Lower leg skin (tissue), 4 donors: ENCODE results near the gene NFE2L2. TPM values are rescaled to one million over a fixed set of nuclear protein-coding genes. Genes with fewer than 3 reads are reported as not detected.
"Not testable (repeated sequence)": the region's sequence is repeated elsewhere in the genome, so short reads cannot be mapped to it uniquely, and the experiment has no call there.

Experiments
- DNase-seq, 2 donors: peaks; one replicate each; pipeline ENCODE4 v3.0.0-alpha.2; 2019; ENCODE audit warnings: low spot score in 2 of 2
- H3K4me3 ChIP-seq: fragments of 200-600 bp; sonication (generic); 2 replicates; pipeline ENCODE4 v1.5.1; 2017; ENCODE audit warnings: mild to moderate bottlenecking, low read depth; ENCODE audit not compliant: poor library complexity, severe bottlenecking
- POLR2A ChIP-seq, 2 donors: fragments of 450-650 bp; IDR thresholded peaks; one replicate each; pipeline ENCODE4 v1.6.1; 2016 to 2017; ENCODE audit warnings: antibody characterized with exemption in 2 of 2, mild to moderate bottlenecking in 1 of 2, moderate library complexity in 1 of 2
- WGBS, 2 donors: methylation state at CpG; one replicate each; pipeline ENCODE4 v1.1.5; 2018; 5-methylcytosine and 5-hydroxymethylcytosine counted together
- intact Hi-C: fragments of 100-400 bp; cut with DNase I; formaldehyde crosslinking; loops from one replicate; pipeline ENCODE4 v1.15.0; 2023; ENCODE audit warnings: low total_unique reads
- total RNA-seq, 4 donors: library from RNA; depleted of rRNA; stranded (reverse); fragments of >200 nt; gene quantifications; one replicate each; pipeline ENCODE4 v1.1.0, GENCODE V29; 2016
- TF ChIP-seq, protein P1 (sequence below), 3 donors: fragments of 450-650 bp; IDR thresholded peaks; one replicate each; pipeline ENCODE4 v1.5.1; 2016; ENCODE audit warnings: antibody characterized with exemption in 3 of 3, mild to moderate bottlenecking in 3 of 3, moderate library complexity in 2 of 3

NFE2L2 gene
- total RNA-seq, 4 donors from 2014 or later = 120 to 156 (median 128) TPM

DNA sequence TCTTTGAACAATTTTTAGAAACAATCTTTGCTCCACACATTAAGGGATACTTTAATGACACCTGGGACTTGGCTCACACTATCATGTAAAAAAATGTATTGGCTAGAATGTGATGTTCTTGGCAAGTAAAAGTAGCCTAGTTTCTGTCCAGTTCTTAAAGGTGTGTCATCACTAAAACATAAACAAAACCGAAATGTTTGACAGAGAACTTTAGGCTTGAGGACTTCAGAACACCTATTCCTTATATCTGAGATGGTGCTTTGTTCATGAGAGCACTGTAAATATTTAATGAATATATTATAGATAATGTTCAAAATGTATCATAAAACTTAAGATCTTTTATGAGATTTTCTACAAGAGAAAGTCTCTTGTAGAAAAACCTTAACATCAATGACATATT lies 71.7 kb downstream of the NFE2L2 start:
- TF ChIP-seq POLR2A (IDR thresholded peaks at IDR 0.05) = no peak
- TF ChIP-seq, protein P1, sequence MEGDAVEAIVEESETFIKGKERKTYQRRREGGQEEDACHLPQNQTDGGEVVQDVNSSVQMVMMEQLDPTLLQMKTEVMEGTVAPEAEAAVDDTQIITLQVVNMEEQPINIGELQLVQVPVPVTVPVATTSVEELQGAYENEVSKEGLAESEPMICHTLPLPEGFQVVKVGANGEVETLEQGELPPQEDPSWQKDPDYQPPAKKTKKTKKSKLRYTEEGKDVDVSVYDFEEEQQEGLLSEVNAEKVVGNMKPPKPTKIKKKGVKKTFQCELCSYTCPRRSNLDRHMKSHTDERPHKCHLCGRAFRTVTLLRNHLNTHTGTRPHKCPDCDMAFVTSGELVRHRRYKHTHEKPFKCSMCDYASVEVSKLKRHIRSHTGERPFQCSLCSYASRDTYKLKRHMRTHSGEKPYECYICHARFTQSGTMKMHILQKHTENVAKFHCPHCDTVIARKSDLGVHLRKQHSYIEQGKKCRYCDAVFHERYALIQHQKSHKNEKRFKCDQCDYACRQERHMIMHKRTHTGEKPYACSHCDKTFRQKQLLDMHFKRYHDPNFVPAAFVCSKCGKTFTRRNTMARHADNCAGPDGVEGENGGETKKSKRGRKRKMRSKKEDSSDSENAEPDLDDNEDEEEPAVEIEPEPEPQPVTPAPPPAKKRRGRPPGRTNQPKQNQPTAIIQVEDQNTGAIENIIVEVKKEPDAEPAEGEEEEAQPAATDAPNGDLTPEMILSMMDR (IDR thresholded peaks at IDR 0.05) = no peak
- intact Hi-C loops = no loop called here
- no peak overlapping the region for H3K4me3 ChIP-seq
- no peak for DNase-seq
- WGBS, 2 donors = 54 to 56% methylated on average over 1 of the region's 1 CpG

- H3K4me3 ChIP-seq = no peak overlapping the region
- intact Hi-C loops = no loop called here
- no peak for DNase-seq
- 93 to 95% methylated on average over 1 of the region's 1 CpG for WGBS, 2 donors
- no peak for TF ChIP-seq POLR2A (IDR thresholded peaks at IDR 0.05)
These were observed 73.6 kb downstream of the NFE2L2 start for GRCh38 chr2:177190941-177191340.

- DNase-seq = no peak
- H3K4me3 ChIP-seq = no peak overlapping the region
- WGBS, 2 donors = 95 to 96% methylated on average over 7 of the region's 7 CpGs
- no peak for TF ChIP-seq POLR2A (IDR thresholded peaks at IDR 0.05)
- intact Hi-C loops = no loop called here
These were observed 75.8 kb downstream of the NFE2L2 start for GRCh38 chr2:177188482-177189469.

DNA sequence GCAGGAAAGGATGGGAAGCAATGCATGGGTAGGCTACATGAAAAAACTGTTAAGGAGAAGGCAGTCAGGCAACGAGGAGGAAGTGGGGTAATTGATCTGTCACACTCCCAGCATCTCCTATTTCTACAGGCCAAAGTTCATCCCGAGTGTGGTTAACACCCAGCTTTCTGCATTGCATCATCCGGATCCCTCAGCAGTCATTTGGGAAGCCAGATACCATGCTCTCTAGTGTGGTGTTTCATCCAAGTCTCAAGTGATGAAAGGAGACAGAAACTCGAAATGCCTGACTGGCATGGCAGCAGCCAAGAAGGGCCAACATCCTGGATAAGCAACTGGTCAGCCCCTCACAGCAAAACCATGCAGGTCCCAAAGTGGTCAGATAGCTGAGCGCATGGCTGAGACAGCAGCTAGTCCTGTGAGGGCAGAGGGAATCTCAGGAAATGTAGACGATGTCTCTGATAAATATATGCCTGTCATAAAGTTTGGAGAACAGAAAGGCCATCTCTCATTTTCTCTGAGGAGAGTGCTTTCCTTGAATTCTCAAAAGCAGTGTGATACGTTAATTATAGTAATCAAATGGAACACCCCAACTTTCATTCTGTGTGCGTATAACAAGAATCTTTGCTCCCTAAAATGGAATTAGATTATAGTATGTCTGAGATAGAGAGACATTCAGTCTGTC lies 76.8 kb downstream of the NFE2L2 start:
- intact Hi-C loops = no loop called here
- no peak overlapping the region for H3K4me3 ChIP-seq
- WGBS, 2 donors = 59% methylated on average over 8 of the region's 8 CpGs
- no peak for DNase-seq
- TF ChIP-seq POLR2A (IDR thresholded peaks at IDR 0.05) = no peak
- TF ChIP-seq, protein P1 (IDR thresholded peaks at IDR 0.05) = no peak

GRCh38 chr2:177186038-177186437 lies 78.5 kb downstream of the NFE2L2 start:
- DNase-seq, H3K4me3 ChIP-seq, intact Hi-C loops: not testable (repeated sequence)
- 78 to 84% methylated on average over 7 of the region's 7 CpGs for WGBS, 2 donors

DNA sequence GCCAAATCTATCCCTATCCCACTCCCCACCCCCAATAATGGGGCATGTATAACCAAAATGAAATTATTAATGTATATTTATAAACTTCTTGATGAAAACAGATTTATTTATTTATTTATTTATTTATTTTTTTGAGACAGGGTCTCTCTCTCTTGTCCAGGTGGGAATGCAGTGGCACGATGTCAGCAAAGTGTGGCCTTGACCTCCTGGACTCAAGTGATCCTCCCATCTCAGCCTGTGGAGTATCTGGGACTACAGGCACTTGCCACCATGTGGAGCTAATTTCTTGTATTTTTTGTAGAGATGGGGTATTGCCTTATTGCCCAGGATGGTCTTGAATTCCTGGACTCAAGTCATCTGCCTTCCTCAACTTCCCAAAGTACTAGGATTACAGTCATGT lies 79.9 kb downstream of the NFE2L2 start:
- no peak overlapping the region for H3K4me3 ChIP-seq
- no peak for TF ChIP-seq POLR2A (IDR thresholded peaks at IDR 0.05)
- TF ChIP-seq, protein P1 (IDR thresholded peaks at IDR 0.05) = no peak
- no peak for DNase-seq
- WGBS, 2 donors = 91 to 95% methylated on average over 1 of the region's 1 CpG
- intact Hi-C loops = no loop called here

- intact Hi-C loops = no loop called here
- no peak overlapping the region for H3K4me3 ChIP-seq
- TF ChIP-seq, protein P1 (IDR thresholded peaks at IDR 0.05) = no peak
- TF ChIP-seq POLR2A (IDR thresholded peaks at IDR 0.05) = no peak
- DNase-seq = no peak
These were observed 80.7 kb downstream of the NFE2L2 start for GRCh38 chr2:177183860-177184259.
